ENCODE data around the gene LOXL1. TPM values are rescaled to one million over a fixed set of nuclear protein-coding genes. Genes with fewer than 3 reads are reported as not detected.
A peak's percentile ranks its signal among the peaks of the same experiment; 100 is the strongest.

The LOXL1 gene
- polyA plus RNA-seq, 3 donors: 0.07 TPM; not detected in 2

- Histone ChIP-seq H3K9me3 (replicated peaks in 1 of 2; ENCODE audit: control insufficient read depth in 1 of 2, insufficient read depth in 1 of 2, low read length in 2 of 2) (no peaks in the 10 kb centered on the region), H4K20me1 (ENCODE audit: insufficient read depth, low read length) (no peaks in the 10 kb centered on the region), H3K4me1 (ENCODE audit: control insufficient read depth in 1 of 2, insufficient read depth in 2 of 2, low read length in 2 of 2) (peaks cover 7 to 10% of the 10 kb centered on the region in 2 donors), H3K4me3 (replicated peaks in 1 of 3; ENCODE audit: low read depth in 2 of 3, low read length in 3 of 3) (no peak overlapping the region), H3K36me3 (replicated peaks in 1 of 2; ENCODE audit: control insufficient read depth in 1 of 2, insufficient read depth in 2 of 2, low read length in 2 of 2) (no peaks in the 10 kb centered on the region), H3K27ac (ENCODE audit: low read depth in 1 of 2, low read length in 2 of 2) (no peak overlapping the region), H3K4me2 (replicated peaks; ENCODE audit: extremely low read depth, low read length, poor library complexity, severe bottlenecking) (no peak overlapping the region), H3K9ac (ENCODE audit: insufficient read depth, low read length, poor library complexity, severe bottlenecking) (no peak overlapping the region), H3K79me2 (ENCODE audit: insufficient read depth, low read length) (no peaks in the 10 kb centered on the region), H2AFZ (ENCODE audit: insufficient read depth, low read depth, low read length, poor library complexity, severe bottlenecking) (no peak overlapping the region), H3K27me3 (ENCODE audit: control insufficient read depth in 2 of 2, insufficient read depth in 2 of 2, low read length in 2 of 2) (no peaks in the 10 kb centered on the region)
- Mint-ChIP-seq H3K4me1 (peaks cover 27% of the 10 kb centered on the region), H3K36me3 (no peaks in the 10 kb centered on the region), H3K9me3 (no peaks in the 10 kb centered on the region), H3K27ac (no peak overlapping the region), H3K4me3 (peak overlapping the region; percentile 18 to 51), H3K27me3 (ENCODE audit: low read depth in 3 of 3) (peaks cover 21 to 28% (median 23%) of the 10 kb centered on the region in 3 donors)
- TF ChIP-seq CTCF (IDR thresholded peaks at IDR 0.05): no peak
- WGBS (ENCODE audit: insufficient coverage): 1% methylated on average over 9 of the region's 9 CpGs
- intact Hi-C loops (cut with micrococcal nuclease): no loop called here
- DNase-seq: peak; percentile 8 to 42 (median 12)
These were observed 30.5 kb downstream of the LOXL1 start for GRCh38 chr15:73956743-73957135.

- peak overlapping the region in 1 of 2 donors; percentile 26 for H3K4me3 Mint-ChIP-seq
- Histone ChIP-seq H3K27ac (ENCODE audit: low read depth in 1 of 2, low read length in 2 of 2) (no peak overlapping the region), H4K20me1 (ENCODE audit: insufficient read depth, low read length) (no peaks in the 10 kb centered on the region), H3K4me2 (replicated peaks; ENCODE audit: extremely low read depth, low read length, poor library complexity, severe bottlenecking) (no peak overlapping the region), H3K4me3 (replicated peaks in 1 of 3; ENCODE audit: low read depth in 2 of 3, low read length in 3 of 3) (no peak overlapping the region), H3K36me3 (replicated peaks in 1 of 2; ENCODE audit: control insufficient read depth in 1 of 2, insufficient read depth in 2 of 2, low read length in 2 of 2) (no peaks in the 10 kb centered on the region), H3K4me1 (ENCODE audit: control insufficient read depth in 1 of 2, insufficient read depth in 2 of 2, low read length in 2 of 2) (peaks cover 6 to 9% of the 10 kb centered on the region in 2 donors), H3K27me3 (ENCODE audit: control insufficient read depth in 2 of 2, insufficient read depth in 2 of 2, low read length in 2 of 2) (no peaks in the 10 kb centered on the region), H2AFZ (ENCODE audit: insufficient read depth, low read depth, low read length, poor library complexity, severe bottlenecking) (no peak overlapping the region), H3K9ac (ENCODE audit: insufficient read depth, low read length, poor library complexity, severe bottlenecking) (no peak overlapping the region), H3K9me3 (replicated peaks in 1 of 2; ENCODE audit: control insufficient read depth in 1 of 2, insufficient read depth in 1 of 2, low read length in 2 of 2) (no peaks in the 10 kb centered on the region), H3K79me2 (ENCODE audit: insufficient read depth, low read length) (no peaks in the 10 kb centered on the region)
- DNase-seq: no peak
- H3K27me3 Mint-ChIP-seq (ENCODE audit: low read depth in 3 of 3): peaks cover 21 to 28% (median 22%) of the 10 kb centered on the region in 3 donors
- no peaks in the 10 kb centered on the region for H3K36me3 Mint-ChIP-seq
- WGBS (ENCODE audit: insufficient coverage): 41% methylated on average over 7 of the region's 8 CpGs
- H3K27ac Mint-ChIP-seq: no peak overlapping the region
- H3K4me1 Mint-ChIP-seq: peaks cover 27% of the 10 kb centered on the region
- H3K9me3 Mint-ChIP-seq: no peaks in the 10 kb centered on the region
- no peak for TF ChIP-seq CTCF (IDR thresholded peaks at IDR 0.05)
- intact Hi-C loops (cut with micrococcal nuclease): no loop called here
These were observed 31.0 kb downstream of the LOXL1 start for GRCh38 chr15:73957276-73957675.

Measured in CD14-positive monocyte (primary cell).